Raji (cell line): ENCODE results near the gene GABBR2.

Experiments
- POLR2A ChIP-seq: IDR thresholded peaks from 2 replicates; pipeline ENCODE4 v1.6.1; 2011; ENCODE audit warnings: low read depth, low read length, control low read depth; ENCODE audit not compliant: insufficient read depth

The GABBR2 gene

GRCh38 chr9:98306384-98307145 is 402.2 kb downstream of the GABBR2 start:
- no peak for TF ChIP-seq POLR2A

DNA sequence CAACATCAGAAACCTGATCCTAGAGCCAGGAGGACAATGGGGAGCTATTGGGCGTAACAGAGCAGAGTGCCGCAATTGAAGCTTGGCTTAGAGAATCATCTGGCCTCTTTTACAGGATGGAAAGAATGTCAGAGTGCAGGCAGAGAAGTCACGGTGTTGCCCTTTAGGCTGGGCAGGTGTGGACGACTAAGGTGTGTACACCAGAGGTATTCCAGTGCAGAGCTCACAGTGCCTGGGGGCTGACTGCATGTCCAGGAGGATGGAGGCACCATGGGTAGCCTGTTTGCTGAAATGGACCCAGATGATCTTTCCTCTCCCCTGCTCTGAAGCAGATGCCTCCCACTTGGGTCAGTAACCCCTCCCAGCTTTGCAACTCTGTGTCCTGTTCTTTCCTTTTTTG is 404.4 kb downstream of the GABBR2 start:
- TF ChIP-seq POLR2A, result no peak

DNA sequence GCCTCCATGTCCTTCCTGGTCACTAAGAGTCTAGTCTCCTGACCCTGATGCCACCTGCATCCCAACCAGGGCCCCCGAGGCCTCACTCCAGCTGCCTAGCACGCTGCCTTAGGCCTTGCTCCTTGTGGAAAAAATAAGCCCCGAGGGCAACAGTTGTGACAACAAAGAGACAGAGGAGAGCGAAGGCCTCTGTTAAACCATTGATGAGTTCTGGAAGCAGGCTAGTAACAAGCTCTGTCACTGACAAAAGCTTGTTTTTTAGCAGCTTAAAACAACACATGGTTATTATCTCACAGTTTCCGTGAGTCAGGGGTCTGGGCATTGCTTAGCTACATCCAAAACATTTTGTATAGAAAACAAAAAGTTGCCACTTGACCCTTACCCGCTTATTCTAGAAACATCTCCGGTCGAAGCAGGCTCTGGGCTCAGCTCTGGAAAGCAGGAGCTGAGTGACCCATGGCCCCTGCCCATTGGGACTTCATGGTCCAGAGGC is 405.1 kb downstream of the GABBR2 start:
- no peak for TF ChIP-seq POLR2A

DNA sequence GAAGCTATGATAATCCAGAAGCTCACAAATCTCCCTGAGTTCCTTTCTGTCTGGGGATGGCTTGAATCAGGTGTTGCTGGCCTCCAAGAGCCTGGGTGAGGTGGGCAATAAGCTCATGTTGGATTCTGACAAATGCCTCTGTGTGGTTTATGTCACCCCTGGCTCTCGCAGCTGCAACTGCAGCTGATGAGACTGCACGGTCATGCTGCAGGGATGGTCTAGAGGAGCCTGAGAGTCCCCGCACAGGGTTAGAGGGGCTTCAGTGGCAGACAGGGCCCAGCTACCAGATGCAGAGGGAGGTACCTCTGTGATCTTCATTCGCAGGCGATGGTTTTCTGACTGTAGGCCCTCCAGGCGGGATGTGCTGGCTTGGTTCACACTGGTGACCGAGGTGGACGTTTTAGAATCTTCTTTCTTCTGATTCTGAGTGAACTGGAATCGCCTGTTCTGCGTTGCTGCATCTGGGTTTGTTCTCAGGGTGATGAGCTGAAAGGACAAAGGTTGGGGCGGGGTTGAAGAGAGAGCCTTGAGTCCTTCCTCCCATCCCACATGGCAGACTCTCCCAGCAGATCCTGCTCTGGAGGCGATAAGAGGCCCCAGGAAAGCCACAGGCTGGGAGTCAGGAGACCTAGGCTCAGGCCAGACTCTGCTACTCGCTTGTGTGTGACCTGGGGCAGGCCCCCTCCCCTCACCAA is 405.6 kb downstream of the GABBR2 start:
- no peak for TF ChIP-seq POLR2A

- no peak for TF ChIP-seq POLR2A
Measured at GRCh38 chr9:98302150-98302549, 406.6 kb downstream of the GABBR2 start.

DNA sequence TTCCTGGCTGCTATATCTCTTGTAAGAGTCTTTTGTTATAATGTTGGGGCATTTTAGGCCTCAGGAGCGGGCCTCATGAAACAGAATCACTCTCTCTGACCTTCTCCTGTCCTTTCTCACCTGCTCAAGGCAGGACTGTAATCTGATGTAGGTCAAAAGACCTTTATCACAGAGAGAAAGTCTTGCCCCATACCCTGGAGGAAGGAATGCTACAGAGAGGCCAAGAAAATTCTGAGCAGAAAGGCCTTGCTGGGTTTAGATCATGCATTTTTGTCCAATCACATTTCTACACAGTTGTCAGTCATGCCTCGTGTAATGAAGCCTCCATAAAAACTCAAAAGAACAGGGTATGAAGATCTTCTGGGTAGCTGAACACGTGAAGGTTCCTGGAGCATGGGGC is 408.1 kb downstream of the GABBR2 start:
- TF ChIP-seq POLR2A, result no peak

GRCh38 chr9:98298476-98298875 is 410.3 kb downstream of the GABBR2 start:
- no peak for TF ChIP-seq POLR2A

DNA sequence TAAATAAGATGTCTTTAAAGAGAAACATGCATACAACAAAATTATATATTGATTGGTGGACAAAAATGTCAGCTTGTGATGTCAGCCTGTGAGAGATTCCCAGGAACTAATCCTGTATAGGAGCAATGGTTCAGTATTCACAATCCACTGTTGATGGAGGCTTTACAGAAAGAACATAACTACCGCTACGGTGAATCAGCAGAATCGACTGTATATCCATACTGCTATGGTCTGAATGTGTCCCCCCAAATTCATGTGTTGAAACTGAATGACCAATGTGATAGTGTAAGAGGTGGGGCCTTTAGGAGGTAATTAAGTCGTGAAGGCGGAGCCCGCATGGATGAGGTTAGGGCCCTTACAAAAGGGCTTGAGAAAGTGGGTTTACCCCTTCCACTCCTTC is 412.9 kb downstream of the GABBR2 start:
- no peak for TF ChIP-seq POLR2A

- TF ChIP-seq POLR2A, result no peak
Measured at GRCh38 chr9:98291820-98292219, 416.9 kb downstream of the GABBR2 start.

- TF ChIP-seq POLR2A, result no peak
Measured at GRCh38 chr9:98290411-98290810, 418.3 kb downstream of the GABBR2 start.

DNA sequence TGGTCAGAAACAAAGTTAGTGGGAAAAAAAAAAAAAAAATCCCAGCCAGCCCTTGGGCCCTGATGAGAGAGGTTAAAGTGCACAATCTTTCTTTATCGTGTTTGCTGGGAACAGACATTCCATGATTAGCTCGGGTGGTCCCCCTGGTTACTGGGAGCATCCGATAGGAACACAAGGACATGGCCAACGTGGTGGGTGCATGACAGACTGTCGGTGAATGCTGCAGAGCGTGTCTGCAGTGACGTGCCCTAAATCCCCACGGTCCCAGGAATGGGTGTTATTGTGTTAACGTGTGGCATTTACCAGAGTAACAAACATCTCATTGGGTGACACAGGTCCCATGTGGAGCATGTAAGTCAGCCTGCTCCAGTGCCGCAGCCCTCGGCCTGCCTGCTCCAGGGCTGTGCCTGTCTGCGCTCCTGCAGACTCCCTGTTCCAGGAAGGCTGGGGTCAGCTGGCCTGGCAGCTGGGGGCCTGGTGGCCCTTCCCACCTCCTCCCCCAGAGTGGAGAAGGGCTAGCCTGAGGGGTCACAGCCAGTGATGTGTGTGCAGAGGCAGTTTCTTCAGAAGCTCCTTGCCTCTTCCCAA is 419.0 kb downstream of the GABBR2 start:
- no peak for TF ChIP-seq POLR2A

- TF ChIP-seq POLR2A, result no peak
Measured at GRCh38 chr9:98288881-98289280, 419.9 kb downstream of the GABBR2 start.

DNA sequence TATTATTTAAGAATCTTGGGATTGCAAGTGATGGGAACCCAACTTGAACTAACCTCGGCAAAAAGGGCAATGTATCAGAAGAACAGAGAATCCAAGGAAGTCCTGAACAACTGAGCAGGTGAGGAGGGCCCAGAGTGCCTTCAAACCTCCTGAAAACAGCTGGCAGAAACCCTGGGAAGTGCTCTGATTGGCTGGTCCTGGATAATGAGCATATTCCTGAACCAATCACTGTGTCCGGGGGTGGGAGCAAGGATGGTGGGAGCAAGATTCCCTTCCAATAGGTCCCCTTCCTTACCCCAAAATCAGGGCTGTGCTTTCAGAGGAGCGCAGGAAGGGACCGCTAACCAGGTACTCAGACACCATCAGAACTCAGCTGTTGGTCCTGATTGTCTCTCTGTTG is 421.4 kb downstream of the GABBR2 start:
- no peak for TF ChIP-seq POLR2A

- TF ChIP-seq POLR2A, result no peak
Measured at GRCh38 chr9:98285446-98285845, 423.3 kb downstream of the GABBR2 start.

- TF ChIP-seq POLR2A, result no peak
Measured at GRCh38 chr9:98284754-98285153, 424.0 kb downstream of the GABBR2 start.

- TF ChIP-seq POLR2A, result no peak
Measured at GRCh38 chr9:98281281-98281680, 427.5 kb downstream of the GABBR2 start.

- no peak for TF ChIP-seq POLR2A
Measured at GRCh38 chr9:98280574-98280973, 428.2 kb downstream of the GABBR2 start.

GRCh38 chr9:98280162-98280561 is 428.6 kb downstream of the GABBR2 start:
- no peak for TF ChIP-seq POLR2A
